Loucy (cell line): ENCODE results near the gene FGFR2.

ENCODE experiments used
- EZH2phosphoT487 ChIP-seq: fragments of 200-600 bp; IDR thresholded peaks from 2 replicates; pipeline ENCODE4 v1.6.1; 2018; ENCODE audit warnings: antibody characterized with exemption, mild to moderate bottlenecking, moderate library complexity, borderline replicate concordance
- TF ChIP-seq, protein P1 (sequence below): fragments of 200-600 bp; sonication (generic); conservative IDR thresholded peaks from 2 replicates; pipeline ENCODE4 v1.5.1; 2014; ENCODE audit warnings: mild to moderate bottlenecking, antibody characterized with exemption, low read length

DNA sequence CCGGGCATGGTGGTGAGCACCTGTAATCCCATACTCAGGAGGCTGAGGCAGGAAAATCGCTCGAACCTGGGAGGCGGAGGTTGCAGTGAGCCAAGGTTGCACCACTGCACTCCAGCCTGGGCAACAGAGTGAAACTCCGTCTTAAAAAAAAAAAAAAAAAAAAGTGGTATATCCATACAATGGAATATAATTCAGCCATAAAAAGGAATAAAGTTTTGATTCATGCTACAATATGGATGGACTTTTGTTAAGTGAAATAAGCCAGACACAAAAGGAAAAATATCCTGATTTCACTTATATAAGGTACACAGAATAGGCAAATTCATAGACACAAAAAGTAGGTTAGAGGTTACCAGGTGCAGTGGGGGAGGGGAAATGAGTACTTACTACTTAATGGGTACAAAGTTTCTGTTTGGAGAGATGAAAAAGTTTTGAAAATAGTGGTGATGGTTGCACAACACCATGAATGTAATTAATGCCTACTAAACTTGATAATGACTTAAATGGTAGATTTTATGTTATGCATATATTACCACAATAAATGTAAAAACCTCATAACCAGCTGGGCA is 53.9 kb downstream of the FGFR2 start:
- TF ChIP-seq, protein P1, sequence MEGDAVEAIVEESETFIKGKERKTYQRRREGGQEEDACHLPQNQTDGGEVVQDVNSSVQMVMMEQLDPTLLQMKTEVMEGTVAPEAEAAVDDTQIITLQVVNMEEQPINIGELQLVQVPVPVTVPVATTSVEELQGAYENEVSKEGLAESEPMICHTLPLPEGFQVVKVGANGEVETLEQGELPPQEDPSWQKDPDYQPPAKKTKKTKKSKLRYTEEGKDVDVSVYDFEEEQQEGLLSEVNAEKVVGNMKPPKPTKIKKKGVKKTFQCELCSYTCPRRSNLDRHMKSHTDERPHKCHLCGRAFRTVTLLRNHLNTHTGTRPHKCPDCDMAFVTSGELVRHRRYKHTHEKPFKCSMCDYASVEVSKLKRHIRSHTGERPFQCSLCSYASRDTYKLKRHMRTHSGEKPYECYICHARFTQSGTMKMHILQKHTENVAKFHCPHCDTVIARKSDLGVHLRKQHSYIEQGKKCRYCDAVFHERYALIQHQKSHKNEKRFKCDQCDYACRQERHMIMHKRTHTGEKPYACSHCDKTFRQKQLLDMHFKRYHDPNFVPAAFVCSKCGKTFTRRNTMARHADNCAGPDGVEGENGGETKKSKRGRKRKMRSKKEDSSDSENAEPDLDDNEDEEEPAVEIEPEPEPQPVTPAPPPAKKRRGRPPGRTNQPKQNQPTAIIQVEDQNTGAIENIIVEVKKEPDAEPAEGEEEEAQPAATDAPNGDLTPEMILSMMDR: no peak
- no peak for TF ChIP-seq EZH2phosphoT487
